GM23338 (cell line): Measurements from ENCODE around the gene AXIN2. TPM values are rescaled to one million over a fixed set of nuclear protein-coding genes. Genes with fewer than 3 reads are reported as not detected.

Experiments
- ATAC-seq: fragments of 200-7000 bp; cut with Tn5 transposase; 3 replicates; pipeline ENCODE4 v1.9.1; 2020
- DNase-seq: peaks from one replicate; pipeline ENCODE4 v3.0.0-alpha.2; 2015; ENCODE audit warnings: low spot score
- H2AFZ ChIP-seq: fragments of 200-600 bp; sonication (generic); 2 replicates; pipeline ENCODE4 v1.8.0; 2016; ENCODE audit warnings: antibody characterized with exemption, mild to moderate bottlenecking, moderate library complexity
- H3F3A ChIP-seq: fragments of 200-600 bp; sonication (generic); replicated peaks from 2 replicates; pipeline ENCODE4 v1.8.0; 2017; ENCODE audit warnings: antibody characterized with exemption, mixed run types, low read depth
- H3K27ac ChIP-seq: fragments of 200-600 bp; sonication (generic); 2 replicates; pipeline ENCODE4 v1.6.1; 2016; ENCODE audit warnings: low read depth
- H3K27me3 ChIP-seq: fragments of 200-600 bp; sonication (generic); 2 replicates; pipeline ENCODE4 v1.8.0; 2016; ENCODE audit warnings: mild to moderate bottlenecking, mixed run types, moderate library complexity; ENCODE audit not compliant: insufficient read depth
- H3K36me3 ChIP-seq: fragments of 200-600 bp; sonication (generic); 2 replicates; pipeline ENCODE4 v1.8.0; 2016; ENCODE audit warnings: mild to moderate bottlenecking; ENCODE audit not compliant: insufficient read depth
- H3K4me1 ChIP-seq: fragments of 200-600 bp; sonication (generic); 2 replicates; pipeline ENCODE4 v1.8.0; 2016; ENCODE audit warnings: mild to moderate bottlenecking, moderate library complexity; ENCODE audit not compliant: insufficient read depth
- H3K4me2 ChIP-seq: fragments of 200-600 bp; sonication (generic); 2 replicates; pipeline ENCODE4 v1.7.1; 2017; ENCODE audit warnings: mixed run types
- H3K4me3 ChIP-seq: fragments of 200-600 bp; sonication (generic); 2 replicates; pipeline ENCODE4 v1.6.1; 2016; ENCODE audit warnings: mixed run types
- H3K79me2 ChIP-seq: fragments of 200-600 bp; sonication (generic); replicated peaks from 2 replicates; pipeline ENCODE4 v1.8.0; 2017; ENCODE audit warnings: mild to moderate bottlenecking; ENCODE audit not compliant: insufficient read depth
- H3K9me2 ChIP-seq: fragments of 200-600 bp; sonication (generic); 2 replicates; pipeline ENCODE4 v1.8.0; 2017; ENCODE audit not compliant: insufficient read depth
- H4K20me1 ChIP-seq: fragments of 200-600 bp; sonication (generic); replicated peaks from 2 replicates; pipeline ENCODE4 v1.8.0; 2017; ENCODE audit warnings: mild to moderate bottlenecking; ENCODE audit not compliant: insufficient read depth
- H3K27ac Mint-ChIP-seq: 2 replicates; pipeline ENCODE4 v1.8.0; 2020; ENCODE audit warnings: inconsistent platforms, mild to moderate bottlenecking, moderate library complexity, mixed read lengths
- H3K27me3 Mint-ChIP-seq: 3 replicates; pipeline ENCODE4 v1.8.0; 2022; ENCODE audit warnings: low read depth, mild to moderate bottlenecking, moderate library complexity, mixed read lengths, inconsistent platforms; ENCODE audit not compliant: insufficient read depth, poor library complexity
- H3K36me3 Mint-ChIP-seq: 3 replicates; pipeline ENCODE4 v1.8.0; 2021; ENCODE audit warnings: low read depth, mild to moderate bottlenecking, inconsistent platforms, moderate library complexity, mixed read lengths
- H3K4me1 Mint-ChIP-seq: 3 replicates; pipeline ENCODE4 v1.8.0; 2020; ENCODE audit warnings: mild to moderate bottlenecking, inconsistent platforms, mixed read lengths
- H3K4me3 Mint-ChIP-seq: 3 replicates; pipeline ENCODE4 v1.8.0; 2021; ENCODE audit warnings: moderate library complexity, mild to moderate bottlenecking, inconsistent platforms, mixed read lengths
- H3K9me3 Mint-ChIP-seq: 3 replicates; pipeline ENCODE4 v1.8.0; 2020; ENCODE audit warnings: moderate library complexity, mild to moderate bottlenecking, inconsistent platforms, mixed read lengths
- CREB1 ChIP-seq: fragments of 250-450 bp; sonication (Bioruptor Pico); IDR thresholded peaks from 2 replicates; pipeline ENCODE4 v1.5.0; 2020; ENCODE audit warnings: low read depth, mild to moderate bottlenecking, moderate library complexity
- CTCF ChIP-seq, 2 experiments: fragments of 200-600 bp in 1 of 2; sonication (generic) in 1 of 2; conservative IDR thresholded peaks; 2 replicates each; pipeline versions ENCODE4 v1.5.1 to v1.6.1; 2016 to 2017; ENCODE audit warnings: antibody characterized with exemption in 2 of 2, low read depth in 2 of 2, mild to moderate bottlenecking in 2 of 2, moderate library complexity in 1 of 2
- ETS1 ChIP-seq: IDR thresholded peaks from 2 replicates; pipeline ENCODE4 v1.6.1; 2016; ENCODE audit warnings: antibody characterized with exemption
- EZH2 ChIP-seq: fragments of 200-600 bp; sonication (generic); IDR thresholded peaks from one replicate; pipeline ENCODE4 v1.8.0; 2017; ENCODE audit warnings: antibody characterized with exemption, mild to moderate bottlenecking, low read depth; ENCODE audit not compliant: unreplicated experiment
- EZH2phosphoT487 ChIP-seq: fragments of 200-600 bp; sonication (generic); IDR thresholded peaks from one replicate; pipeline ENCODE4 v1.8.1; 2018; ENCODE audit warnings: antibody characterized with exemption; ENCODE audit not compliant: unreplicated experiment
- JUNB ChIP-seq: IDR thresholded peaks from one replicate; pipeline ENCODE4 v1.6.1; 2016; ENCODE audit warnings: antibody characterized with exemption; ENCODE audit not compliant: unreplicated experiment
- NANOG ChIP-seq: IDR thresholded peaks from 2 replicates; pipeline ENCODE4 v1.6.1; 2016; ENCODE audit warnings: antibody characterized with exemption, borderline replicate concordance
- POLR2AphosphoS5 ChIP-seq: IDR thresholded peaks from 2 replicates; pipeline ENCODE4 v1.6.1; 2016; ENCODE audit warnings: antibody characterized with exemption, low read depth
- REST ChIP-seq: IDR thresholded peaks from one replicate; pipeline ENCODE4 v1.6.1; 2018; ENCODE audit warnings: antibody characterized with exemption; ENCODE audit not compliant: unreplicated experiment
- STAT1 ChIP-seq: IDR thresholded peaks from one replicate; pipeline ENCODE4 v1.6.1; 2016; ENCODE audit warnings: antibody characterized with exemption; ENCODE audit not compliant: unreplicated experiment
- ZNF114 ChIP-seq: fragments of 250-450 bp; sonication (Bioruptor Pico); IDR thresholded peaks from 2 replicates; pipeline ENCODE4 v1.5.0; 2020; ENCODE audit warnings: mild to moderate bottlenecking, moderate library complexity
- ZNF331 ChIP-seq: fragments of 250-450 bp; sonication (Bioruptor Pico); IDR thresholded peaks from 2 replicates; pipeline ENCODE4 v1.5.0; 2020; ENCODE audit warnings: low read depth, mild to moderate bottlenecking, moderate library complexity
- ZNF462 ChIP-seq: fragments of 250-450 bp; sonication (Bioruptor Pico); IDR thresholded peaks from 2 replicates; pipeline ENCODE4 v1.5.0; 2020; ENCODE audit warnings: mild to moderate bottlenecking, moderate library complexity
- polyA plus RNA-seq: library from polyadenylated mRNA; unstranded; fragments of >200 nt; fragmentation: Nextera tagmentation; extraction: Ambion mirVana; gene quantifications from 2 replicates; pipeline ENCODE4 v1.2.1, GENCODE V29; 2016
- total RNA-seq: library from RNA; depleted of rRNA; stranded (reverse); fragments of >200 nt; shearing (Covaris generic); gene quantifications from 2 replicates; pipeline ENCODE4 v1.2.3, GENCODE V29; 2014

AXIN2 gene
- total and polyA plus RNA-seq, 2 experiments from 2014 or later = 8.0 to 32.7 TPM

GRCh38 chr17:65527381-65527780 lies 34.1 kb downstream of the AXIN2 start:
- Histone ChIP-seq H3K27me3 (no peaks in the 10 kb centered on the region), H3K27ac (no peak overlapping the region), H3K4me1 (peaks cover 18% of the 10 kb centered on the region), H4K20me1 (0 out of 2 replicates have a peak, but pooled peaks cover 5% of the 10 kb centered on the region), H3K36me3 (0 out of 2 replicates have a peak, but pooled peaks cover 12% of the 10 kb centered on the region), H3K4me3 (no peak overlapping the region), H3K9me2 (no peaks in the 10 kb centered on the region), H3K4me2 (no peak overlapping the region), H3F3A (no peaks in the 10 kb centered on the region), H3K79me2 (no peaks in the 10 kb centered on the region; the same call in 1 of the 2 replicates), H2AFZ (no peak overlapping the region)
- Mint-ChIP-seq H3K27me3 (peaks cover 22% of the 10 kb centered on the region), H3K36me3 (peaks cover 46% of the 10 kb centered on the region), H3K9me3 (no peaks in the 10 kb centered on the region), H3K4me3 (no peak overlapping the region), H3K27ac (no peak overlapping the region), H3K4me1 (peaks cover 34% of the 10 kb centered on the region)
- DNase-seq = no peak
- ATAC-seq = no peak
- no peak for TF ChIP-seq REST
- TF ChIP-seq CREB1 (CRISPR knock-in tag) = no peak
- no peak for TF ChIP-seq STAT1
- TF ChIP-seq EZH2phosphoT487 = no peak
- no peak for TF ChIP-seq ZNF462 (CRISPR knock-in tag)
- TF ChIP-seq CTCF (conservative IDR thresholded peaks at IDR 0.05; ENCODE audit: low read depth in 2 of 2) = no peak
- no peak for TF ChIP-seq ETS1
- no peak for TF ChIP-seq ZNF114 (CRISPR knock-in tag)
- no peak for TF ChIP-seq NANOG
- TF ChIP-seq ZNF331 = no peak
- no peak for TF ChIP-seq JUNB
- TF ChIP-seq POLR2AphosphoS5 = no peak
- TF ChIP-seq EZH2 = no peak
